Esophagus squamous epithelium (tissue), 5 donors: ENCODE measurements around the gene GPN2. TPM values are rescaled to one million over a fixed set of nuclear protein-coding genes. Genes with fewer than 3 reads are reported as not detected.
"Not testable (repeated sequence)": the region's sequence is repeated elsewhere in the genome, so short reads cannot be mapped to it uniquely, and the experiment has no call there.

Experiments
- DNase-seq: peaks from one replicate; lab custom pipeline; 2025; lab: John Stamatoyannopoulos, UW
- H3K27ac ChIP-seq, 4 donors: fragments of 200-600 bp; sonication (generic); one replicate each; pipeline ENCODE4 v1.5.1; 2016 to 2019; ENCODE audit warnings: mild to moderate bottlenecking in 1 of 4
- H3K27me3 ChIP-seq, 4 donors: fragments of 200-600 bp; sonication (generic); 1 replicate in 3 of 4; 2 replicates in 1 of 4; pipeline versions ENCODE4 v1.5.1 to v1.6.0; 2017 to 2021; ENCODE audit warnings: antibody characterized with exemption in 1 of 4
- H3K36me3 ChIP-seq, 3 donors: fragments of 200-600 bp; sonication (generic); one replicate each; pipeline ENCODE4 v1.5.1; 2016 to 2019
- H3K4me1 ChIP-seq, 3 donors: fragments of 200-600 bp; sonication (generic); one replicate each; pipeline ENCODE4 v1.5.1; 2017 to 2019
- H3K4me3 ChIP-seq, 4 donors: fragments of 200-600 bp; sonication (generic); 1 replicate in 3 of 4; 2 replicates in 1 of 4; pipeline ENCODE4 v1.5.1; 2016 to 2019; ENCODE audit warnings: mild to moderate bottlenecking in 2 of 4, moderate library complexity in 1 of 4
- H3K9me3 ChIP-seq, 3 donors: fragments of 200-600 bp; sonication (generic); one replicate each; pipeline ENCODE4 v1.5.1; 2016 to 2019
- CTCF ChIP-seq, 6 experiments: fragments of 450-650 bp in 4 of 6; fragments of 200-600 bp in 2 of 6; sonication (generic) in 2 of 6; IDR thresholded peaks; one replicate each; pipeline ENCODE4 v1.5.1; 2016 to 2019; ENCODE audit warnings: antibody characterized with exemption in 6 of 6, mild to moderate bottlenecking in 4 of 6, moderate library complexity in 4 of 6
- POLR2A ChIP-seq, 4 donors: fragments of 450-650 bp; IDR thresholded peaks; one replicate each; pipeline ENCODE4 v1.6.1; 2017; ENCODE audit warnings: antibody characterized with exemption in 4 of 4, mild to moderate bottlenecking in 4 of 4, moderate library complexity in 3 of 4
- WGBS, 2 donors: methylation state at CpG; one replicate each; pipeline ENCODE4 v1.1.5; 2018; 5-methylcytosine and 5-hydroxymethylcytosine counted together
- intact Hi-C: fragments of 100-400 bp; cut with DNase I; formaldehyde crosslinking; loops from one replicate; pipeline ENCODE4 v1.15.0; 2022
- total RNA-seq, 4 donors: library from RNA; depleted of rRNA; stranded (reverse); fragments of >200 nt; gene quantifications; one replicate each; pipeline ENCODE4 v1.1.0, GENCODE V29; 2016
- donor health status: DM: yes; HTN: yes; CAD: no.

The GPN2 gene
- total RNA-seq, 4 donors from 2014 or later = 4.9 to 10.8 (median 9.4) TPM

- 60 to 74% methylated on average over 4 of the region's 4 CpGs for WGBS, 2 donors
- TF ChIP-seq CTCF (IDR thresholded peaks at IDR 0.05) (no peak), POLR2A (IDR thresholded peaks at IDR 0.05) (no peak)
- Histone ChIP-seq H3K27ac (no peak overlapping the region), H3K9me3 (no peaks in the 10 kb centered on the region), H3K4me1 (peaks cover 5 to 25% (median 6%) of the 10 kb centered on the region in 3 donors), H3K27me3 (no peaks in the 10 kb centered on the region), H3K36me3 (peaks cover 7 to 44% (median 9%) of the 10 kb centered on the region in 3 donors), H3K4me3 (no peak overlapping the region)
- no peak for DNase-seq
- intact Hi-C loops = no loop called here
Measured at GRCh38 chr1:26874896-26875295, 15.2 kb downstream of the GPN2 start.

GRCh38 chr1:26873097-26873496 lies 17.0 kb downstream of the GPN2 start:
- H3K4me3 ChIP-seq, H3K27me3 ChIP-seq, DNase-seq, H3K9me3 ChIP-seq, H3K27ac ChIP-seq, intact Hi-C loops: not testable (repeated sequence)
- WGBS, 2 donors = 74 to 91% methylated on average over 2 of the region's 2 CpGs
- Histone ChIP-seq H3K4me1 (peaks cover 5 to 27% (median 6%) of the 10 kb centered on the region in 3 donors), H3K36me3 (peaks cover 0 to 26% (median 3%) of the 10 kb centered on the region in 3 donors)

- H3K27ac ChIP-seq = peak overlapping the region; percentile 98 to 100 (median 98)
- intact Hi-C loops = no loop called here
- peak overlapping the region; percentile 57 to 88 (median 74) for H3K4me3 ChIP-seq
- peaks cover 11 to 72% (median 21%) of the 10 kb centered on the region in 3 donors for H3K4me1 ChIP-seq
- DNase-seq = peak; percentile 85
- H3K36me3 ChIP-seq = no peaks in the 10 kb centered on the region
- WGBS, 2 donors = 0% methylated on average over 1 to 11 of the region's 75 CpGs
- TF ChIP-seq POLR2A (IDR thresholded peaks at IDR 0.05) (peak in 3 of 4 donors; percentile 59 to 95 (median 94)), CTCF (IDR thresholded peaks at IDR 0.05) (peak in 2 of 6 experiments; percentile 2 to 15)
- H3K27me3 ChIP-seq = no peaks in the 10 kb centered on the region
- H3K9me3 ChIP-seq = no peaks in the 10 kb centered on the region
Measured at GRCh38 chr1:26864610-26865480, 25.2 kb downstream of the GPN2 start.

GRCh38 chr1:26863685-26864077 lies 26.4 kb downstream of the GPN2 start:
- DNase-seq = no peak
- H3K9me3 ChIP-seq = no peaks in the 10 kb centered on the region
- WGBS, 2 donors = 100% methylated on average over 1 of the region's 20 CpGs; no CpG with 5 or more reads in 1 of the 2 donors
- intact Hi-C loops = no loop called here
- H3K27me3 ChIP-seq = no peaks in the 10 kb centered on the region
- peak overlapping the region; percentile 57 to 88 (median 74) for H3K4me3 ChIP-seq
- peak overlapping the region; percentile 98 to 100 (median 98) for H3K27ac ChIP-seq
- H3K4me1 ChIP-seq = peaks cover 15 to 83% (median 23%) of the 10 kb centered on the region in 3 donors
- TF ChIP-seq CTCF (IDR thresholded peaks at IDR 0.05) (no peak), POLR2A (IDR thresholded peaks at IDR 0.05) (no peak)
- H3K36me3 ChIP-seq = no peaks in the 10 kb centered on the region

- no peak for DNase-seq
- Histone ChIP-seq H3K27ac (peak within 1 kb of the TSS; percentile 98 to 100 (median 98)), H3K36me3 (no peaks in the 10 kb centered on the region), H3K4me3 (peak within 1 kb of the TSS; percentile 57 to 88 (median 74)), H3K4me1 (peaks cover 16 to 83% (median 29%) of the 10 kb centered on the region in 3 donors), H3K9me3 (no peaks in the 10 kb centered on the region), H3K27me3 (no peaks in the 10 kb centered on the region)
- TF ChIP-seq CTCF (IDR thresholded peaks at IDR 0.05) (peak in 5 of 6 experiments; percentile 14 to 82 (median 67)), POLR2A (IDR thresholded peaks at IDR 0.05) (peak in 3 of 4 donors; percentile 88 to 93 (median 92))
- intact Hi-C loops = no loop called here
- WGBS, 2 donors = 49 to 83% methylated on average over 22 to 25 of the region's 37 CpGs
Measured at GRCh38 chr1:26862781-26863684, 27.1 kb downstream of the GPN2 start, which contains the start of gene SFN. Gene SFN, plus strand, starts transcription at chr1:26863149. Its CDS starts 64 bp downstream, at chr1:26863213.
